Loucy (cell line): ENCODE measurements around the gene SELENON.

ENCODE experiments used
- EZH2phosphoT487 ChIP-seq: fragments of 200-600 bp; IDR thresholded peaks from 2 replicates; pipeline ENCODE4 v1.6.1; 2018; ENCODE audit warnings: antibody characterized with exemption, mild to moderate bottlenecking, moderate library complexity, borderline replicate concordance
- TF ChIP-seq, protein P1 (sequence below): fragments of 200-600 bp; sonication (generic); conservative IDR thresholded peaks from 2 replicates; pipeline ENCODE4 v1.5.1; 2014; ENCODE audit warnings: mild to moderate bottlenecking, antibody characterized with exemption, low read length

DNA sequence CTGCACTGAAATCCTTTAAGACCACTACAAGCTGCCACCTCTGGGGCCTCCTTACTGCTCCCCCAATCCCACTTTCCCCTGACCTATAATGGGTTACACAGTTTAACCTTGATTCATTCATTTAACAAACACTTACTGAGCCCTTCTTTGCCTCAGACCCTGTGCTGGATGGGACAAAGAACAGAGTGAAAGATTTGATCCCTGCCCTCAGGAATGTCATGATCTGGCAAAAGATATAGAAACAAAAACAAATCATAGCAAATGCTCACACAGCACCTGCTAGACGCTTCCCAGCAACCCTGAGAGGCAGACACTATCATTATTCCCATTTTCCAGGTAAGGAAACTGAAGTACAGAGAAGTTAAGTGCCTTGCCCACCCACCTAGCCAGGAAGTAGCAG lies 66.3 kb downstream of the SELENON start:
- TF ChIP-seq, protein P1, sequence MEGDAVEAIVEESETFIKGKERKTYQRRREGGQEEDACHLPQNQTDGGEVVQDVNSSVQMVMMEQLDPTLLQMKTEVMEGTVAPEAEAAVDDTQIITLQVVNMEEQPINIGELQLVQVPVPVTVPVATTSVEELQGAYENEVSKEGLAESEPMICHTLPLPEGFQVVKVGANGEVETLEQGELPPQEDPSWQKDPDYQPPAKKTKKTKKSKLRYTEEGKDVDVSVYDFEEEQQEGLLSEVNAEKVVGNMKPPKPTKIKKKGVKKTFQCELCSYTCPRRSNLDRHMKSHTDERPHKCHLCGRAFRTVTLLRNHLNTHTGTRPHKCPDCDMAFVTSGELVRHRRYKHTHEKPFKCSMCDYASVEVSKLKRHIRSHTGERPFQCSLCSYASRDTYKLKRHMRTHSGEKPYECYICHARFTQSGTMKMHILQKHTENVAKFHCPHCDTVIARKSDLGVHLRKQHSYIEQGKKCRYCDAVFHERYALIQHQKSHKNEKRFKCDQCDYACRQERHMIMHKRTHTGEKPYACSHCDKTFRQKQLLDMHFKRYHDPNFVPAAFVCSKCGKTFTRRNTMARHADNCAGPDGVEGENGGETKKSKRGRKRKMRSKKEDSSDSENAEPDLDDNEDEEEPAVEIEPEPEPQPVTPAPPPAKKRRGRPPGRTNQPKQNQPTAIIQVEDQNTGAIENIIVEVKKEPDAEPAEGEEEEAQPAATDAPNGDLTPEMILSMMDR: no peak
- TF ChIP-seq EZH2phosphoT487: no peak
